Osteocyte (in vitro differentiated cells): Measurements from ENCODE around the gene CARD10. TPM values are rescaled to one million over a fixed set of nuclear protein-coding genes. Genes with fewer than 3 reads are reported as not detected.

ENCODE experiments used
- DNase-seq: peaks from one replicate; pipeline ENCODE4 v3.0.0; 2021; ENCODE audit warnings: mixed read lengths; ENCODE audit not compliant: unreplicated experiment; ENCODE audit errors: extremely low spot score
- H3K27ac Mint-ChIP-seq: one replicate; pipeline ENCODE4 v1.8.0; 2021; ENCODE audit warnings: mild to moderate bottlenecking, mixed read lengths; ENCODE audit not compliant: unreplicated experiment
- H3K27me3 Mint-ChIP-seq: one replicate; pipeline ENCODE4 v1.8.0; 2021; ENCODE audit warnings: mixed read lengths; ENCODE audit not compliant: unreplicated experiment
- H3K36me3 Mint-ChIP-seq: one replicate; pipeline ENCODE4 v1.8.0; 2021; ENCODE audit warnings: mixed read lengths; ENCODE audit not compliant: unreplicated experiment
- H3K4me1 Mint-ChIP-seq: one replicate; pipeline ENCODE4 v1.8.0; 2021; ENCODE audit warnings: mixed read lengths; ENCODE audit not compliant: unreplicated experiment
- H3K4me3 Mint-ChIP-seq: one replicate; pipeline ENCODE4 v1.8.0; 2021; ENCODE audit warnings: mild to moderate bottlenecking, moderate library complexity, mixed read lengths; ENCODE audit not compliant: unreplicated experiment
- H3K9me3 Mint-ChIP-seq: one replicate; pipeline ENCODE4 v1.8.0; 2021; ENCODE audit warnings: mixed read lengths; ENCODE audit not compliant: unreplicated experiment
- CTCF ChIP-seq: fragments of 200-600 bp; sonication (generic); IDR thresholded peaks from 2 replicates; pipeline ENCODE4 v1.5.0; 2021; ENCODE audit warnings: antibody characterized with exemption, mild to moderate bottlenecking, moderate library complexity
- total RNA-seq: library from RNA; stranded (reverse); gene quantifications from 2 replicates; pipeline ENCODE4 v1.2.1, GENCODE V29; 2021

The CARD10 gene
- total RNA-seq, 1 donor from 2014 or later, result 31.5 TPM

GRCh38 chr22:37501610-37502341 is 17.4 kb downstream of the CARD10 start:
- no peak for TF ChIP-seq CTCF
- peak overlapping the region; percentile 91 for H3K27ac Mint-ChIP-seq
- peak overlapping the region; percentile 67 for H3K4me3 Mint-ChIP-seq
- H3K27me3 Mint-ChIP-seq, result no peaks in the 10 kb centered on the region
- no peak for DNase-seq
- peaks cover 61% of the 10 kb centered on the region for H3K4me1 Mint-ChIP-seq
- peaks cover 10% of the 10 kb centered on the region for H3K36me3 Mint-ChIP-seq
- H3K9me3 Mint-ChIP-seq, result no peaks in the 10 kb centered on the region

DNA sequence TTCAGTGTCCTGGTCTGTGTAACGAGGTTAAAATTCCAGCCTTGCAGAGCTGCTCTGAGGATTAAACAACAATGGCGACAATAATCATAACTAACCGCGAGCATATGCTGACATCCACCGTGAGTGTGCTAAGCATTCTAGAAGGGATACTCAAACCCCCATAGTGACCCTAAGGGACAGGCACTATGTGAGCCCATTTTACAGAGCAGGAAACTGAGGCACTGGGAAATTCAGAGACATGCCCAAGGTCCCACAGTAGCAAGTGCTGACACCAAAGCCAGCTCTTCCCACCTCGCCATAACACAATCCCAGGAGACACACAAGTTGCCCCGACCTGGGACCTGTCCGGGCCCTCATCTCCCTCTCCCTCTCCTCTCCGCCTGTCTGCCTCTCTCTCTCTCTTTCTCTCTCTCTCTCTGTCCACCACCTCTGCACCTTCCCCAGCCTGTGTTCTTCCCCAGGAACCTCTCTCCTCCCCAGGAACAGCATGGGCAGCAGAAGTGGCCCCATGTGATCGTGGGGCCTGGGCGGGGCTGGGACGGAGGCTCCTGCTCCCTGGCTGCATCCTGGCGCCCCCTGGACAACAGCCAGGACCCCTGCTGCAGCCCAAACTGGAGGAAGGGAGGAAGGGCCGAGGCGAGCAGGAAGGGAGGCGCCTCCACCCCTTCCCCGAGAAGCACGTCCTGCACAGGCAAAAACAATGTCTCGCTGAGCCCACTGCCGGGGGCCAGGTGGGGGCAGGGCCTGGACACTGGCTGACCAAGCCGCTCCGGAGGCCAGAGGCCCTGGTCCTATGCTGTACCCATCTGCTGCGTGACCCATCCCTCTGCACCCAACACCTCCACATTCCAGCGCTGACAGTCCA is 18.2 kb downstream of the CARD10 start:
- Mint-ChIP-seq H3K36me3 (peaks cover 10% of the 10 kb centered on the region), H3K27ac (peak overlapping the region; percentile 91), H3K27me3 (no peaks in the 10 kb centered on the region), H3K9me3 (no peaks in the 10 kb centered on the region), H3K4me1 (peaks cover 65% of the 10 kb centered on the region), H3K4me3 (peak overlapping the region; percentile 67)
- DNase-seq, result no peak
- TF ChIP-seq CTCF, result no peak

- Mint-ChIP-seq H3K27ac (peak overlapping the region; percentile 75), H3K4me1 (peaks cover 66% of the 10 kb centered on the region)
Measured at GRCh38 chr22:37499789-37500540, 19.2 kb downstream of the CARD10 start.

DNA sequence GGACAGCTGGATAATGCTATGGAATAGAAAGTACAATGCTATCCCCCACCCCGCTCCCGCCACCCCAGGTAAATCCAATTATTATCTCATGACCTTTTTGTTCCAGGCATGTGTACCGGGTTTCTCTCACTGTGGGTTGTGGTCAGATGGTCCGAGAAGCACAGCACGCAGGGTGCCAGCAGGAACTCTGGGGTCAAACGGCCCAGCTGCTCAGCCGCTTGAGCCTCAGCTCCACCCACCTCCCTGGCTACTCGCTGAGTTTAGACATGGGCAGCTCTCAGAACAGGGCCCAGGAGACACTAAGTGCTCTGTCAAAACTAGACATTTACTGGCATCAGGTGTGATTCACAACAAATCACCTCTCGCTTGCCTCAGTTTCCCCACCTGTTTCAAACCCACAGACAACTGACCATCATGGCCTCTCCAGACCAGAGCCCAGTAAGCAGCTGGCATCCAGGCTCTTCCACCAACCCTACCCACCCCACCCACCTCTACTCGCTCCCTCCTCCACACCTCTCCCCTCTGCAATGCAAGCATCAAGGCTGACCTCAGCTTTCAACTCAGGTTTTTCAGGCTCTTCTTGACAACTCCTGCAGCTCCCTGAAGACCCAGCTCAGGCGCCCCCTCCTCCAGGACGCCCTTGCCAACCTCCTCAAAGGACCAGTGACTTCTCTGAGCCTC is 20.0 kb downstream of the CARD10 start:
- TF ChIP-seq CTCF, result no peak

More at GRCh38 chr22:37499789-37500540, 19.2 kb downstream of the CARD10 start:
- no peak overlapping the region for H3K4me3 Mint-ChIP-seq
- peaks cover 15% of the 10 kb centered on the region for H3K36me3 Mint-ChIP-seq
- no peak for TF ChIP-seq CTCF
- H3K9me3 Mint-ChIP-seq, result no peaks in the 10 kb centered on the region
- H3K27me3 Mint-ChIP-seq, result no peaks in the 10 kb centered on the region
- no peak for DNase-seq

More for the DNA sequence above, 20.0 kb downstream of the CARD10 start:
- DNase-seq, result no peak
- Mint-ChIP-seq H3K4me1 (peaks cover 66% of the 10 kb centered on the region), H3K36me3 (peaks cover 10% of the 10 kb centered on the region), H3K9me3 (no peaks in the 10 kb centered on the region), H3K4me3 (no peak overlapping the region), H3K27me3 (no peaks in the 10 kb centered on the region), H3K27ac (peak overlapping the region; percentile 75)
